Activated naive CD4-positive, alpha-beta T cell treated with anti-CD3 and anti-CD28 coated beads, Interleukin-2, amount 10 ng/mL, durations not matched to agents 7 days and 5 days (primary cell): ENCODE data around the gene EBF4.
"Not testable (repeated sequence)": the region's sequence is repeated elsewhere in the genome, so short reads cannot be mapped to it uniquely, and the experiment has no call there.

ENCODE experiments used
- CTCF ChIA-PET: fragments of 350-600 bp; sonication (Branson Sonifier 250); formaldehyde crosslinking; loops from one replicate; lab custom pipeline; 2021; ENCODE audit warnings: antibody characterized with exemption; lab: Charles Lee
- DNase-seq: peaks from one replicate; pipeline ENCODE4 v3.0.0-alpha.2; 2020
- H3K27ac Mint-ChIP-seq: one replicate; pipeline ENCODE4 v1.8.0; 2021; ENCODE audit warnings: mild to moderate bottlenecking, moderate library complexity, mixed read lengths
- H3K27me3 Mint-ChIP-seq: one replicate; pipeline ENCODE4 v1.8.0; 2021; ENCODE audit warnings: mild to moderate bottlenecking, mixed read lengths
- H3K36me3 Mint-ChIP-seq: one replicate; pipeline ENCODE4 v1.8.0; 2021; ENCODE audit warnings: mixed read lengths
- H3K4me1 Mint-ChIP-seq: one replicate; pipeline ENCODE4 v1.8.0; 2021; ENCODE audit warnings: mixed read lengths
- H3K4me3 Mint-ChIP-seq: one replicate; pipeline ENCODE4 v1.8.0; 2021; ENCODE audit warnings: mild to moderate bottlenecking, moderate library complexity, mixed read lengths
- H3K9me3 Mint-ChIP-seq: one replicate; pipeline ENCODE4 v1.8.0; 2021; ENCODE audit warnings: mixed read lengths

The EBF4 gene

DNA sequence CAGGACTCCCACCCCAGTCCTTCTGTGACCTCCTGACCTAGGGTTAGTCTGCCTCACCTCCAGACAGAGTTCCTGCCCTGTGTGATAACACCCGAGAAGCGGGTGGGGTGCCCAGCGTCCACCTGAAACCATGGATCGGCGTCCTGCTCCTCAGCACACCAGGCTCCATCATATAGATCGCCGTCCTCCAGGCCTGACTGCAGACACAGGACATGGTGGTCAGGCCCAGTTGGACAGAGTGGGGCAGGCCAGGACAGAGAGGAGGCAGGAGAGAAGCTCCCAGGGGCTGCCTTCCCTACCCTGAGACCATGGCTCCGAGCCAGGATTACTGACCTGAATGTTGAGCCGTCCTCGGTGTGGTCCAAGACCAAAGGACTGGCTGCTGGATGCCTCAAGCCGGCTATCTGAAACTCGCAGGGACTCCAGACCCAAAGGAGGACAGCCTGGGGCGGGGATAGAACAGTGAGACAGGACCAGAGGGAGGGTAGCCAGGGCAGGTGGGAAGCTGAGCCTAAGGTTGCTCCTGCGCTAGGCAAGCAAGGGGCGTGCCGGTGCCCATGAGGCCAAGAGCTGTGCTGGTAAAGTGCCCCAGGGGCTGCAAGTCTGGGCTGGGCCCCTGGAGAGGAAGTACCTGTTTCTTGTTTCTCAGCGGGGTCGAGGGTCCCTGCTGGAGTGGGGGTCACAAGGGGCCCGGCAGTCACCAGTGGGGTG lies 105.7 kb downstream of the EBF4 start:
- no peak for DNase-seq
- CTCF ChIA-PET = interaction anchor here (1.0 kb wide), 1 partner anchor 46 kb away, joined by 3 read pairs; no protein-coding TSS in a partner anchor
- Mint-ChIP-seq H3K27me3 (peaks cover 79% of the 10 kb centered on the region), H3K4me1 (peaks cover 24% of the 10 kb centered on the region), H3K27ac (no peak overlapping the region), H3K4me3 (no peak overlapping the region), H3K9me3 (no peaks in the 10 kb centered on the region), H3K36me3 (peaks cover 4% of the 10 kb centered on the region)

- CTCF ChIA-PET = interaction anchor here (1.0 kb wide), 1 partner anchor 45 kb away, joined by 3 read pairs; no protein-coding TSS in a partner anchor
- H3K4me1 Mint-ChIP-seq = peaks cover 24% of the 10 kb centered on the region
- DNase-seq = no peak
- no peak overlapping the region for H3K27ac Mint-ChIP-seq
- H3K27me3 Mint-ChIP-seq = peaks cover 79% of the 10 kb centered on the region
- peaks cover 4% of the 10 kb centered on the region for H3K36me3 Mint-ChIP-seq
- no peaks in the 10 kb centered on the region for H3K9me3 Mint-ChIP-seq
- no peak overlapping the region for H3K4me3 Mint-ChIP-seq
Measured at GRCh38 chr20:2798814-2799213, 106.2 kb downstream of the EBF4 start.

GRCh38 chr20:2799271-2799670 lies 106.7 kb downstream of the EBF4 start:
- Mint-ChIP-seq H3K9me3 (no peaks in the 10 kb centered on the region), H3K36me3 (peaks cover 4% of the 10 kb centered on the region), H3K27me3 (peaks cover 79% of the 10 kb centered on the region), H3K4me3 (peak overlapping the region; percentile 69), H3K27ac (no peak overlapping the region), H3K4me1 (peaks cover 24% of the 10 kb centered on the region)
- DNase-seq = no peak
- CTCF ChIA-PET = interaction anchor here (1.0 kb wide), 1 partner anchor 45 kb away, joined by 3 read pairs; no protein-coding TSS in a partner anchor

- H3K9me3 Mint-ChIP-seq = no peaks in the 10 kb centered on the region
- peak overlapping the region; percentile 69 for H3K4me3 Mint-ChIP-seq
- H3K4me1 Mint-ChIP-seq = peaks cover 24% of the 10 kb centered on the region
- H3K27me3 Mint-ChIP-seq = peaks cover 82% of the 10 kb centered on the region
- DNase-seq = no peak
- peaks cover 4% of the 10 kb centered on the region for H3K36me3 Mint-ChIP-seq
- no peak overlapping the region for H3K27ac Mint-ChIP-seq
- CTCF ChIA-PET = no interaction called here
Measured at GRCh38 chr20:2799688-2800520, 107.3 kb downstream of the EBF4 start.

DNA sequence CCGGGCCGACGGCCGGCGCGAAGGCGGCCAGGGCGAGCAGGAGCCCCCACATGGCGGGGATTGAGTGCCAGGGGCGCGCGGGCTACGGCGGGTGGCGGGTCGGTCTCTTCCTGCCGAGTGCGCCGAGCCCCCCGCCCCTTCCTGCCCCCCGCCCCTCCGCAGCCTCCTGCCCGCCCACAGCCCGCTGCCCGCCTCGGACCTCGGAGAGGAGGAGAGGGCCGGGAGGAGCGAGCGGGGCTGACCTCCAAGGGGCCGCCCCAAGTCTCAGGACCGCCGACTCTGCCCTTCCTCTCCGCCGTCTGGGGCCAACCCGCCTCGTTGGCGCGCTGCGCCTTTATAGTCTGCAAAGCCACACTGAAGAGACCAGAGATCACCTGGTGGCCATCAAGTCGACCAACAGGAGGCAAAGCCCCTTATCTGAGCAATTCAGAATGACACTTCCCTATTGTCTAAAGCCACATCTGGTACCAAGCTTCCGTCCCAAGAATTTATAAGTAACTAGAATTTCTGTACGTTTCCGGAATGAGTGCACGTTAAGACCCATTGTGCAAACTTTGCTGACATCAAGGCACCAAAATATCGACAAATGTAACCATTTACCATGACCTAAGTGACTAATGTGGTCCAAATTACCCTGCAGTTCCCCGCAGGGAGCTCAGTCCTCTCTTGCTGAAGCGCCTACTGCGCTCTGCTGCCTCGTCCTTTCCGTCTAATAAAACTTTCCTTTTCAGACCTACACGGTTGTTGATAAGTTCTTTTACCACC lies 108.1 kb downstream of the EBF4 start, which contains the start of gene CPXM1:
Gene CPXM1 (minus strand): TSS at position 107 of the 765 bp plus-strand sequence. CDS start 55 bp downstream, at position 52.
- H3K4me3 Mint-ChIP-seq = peak within 1 kb of the TSS; percentile 69

DNA sequence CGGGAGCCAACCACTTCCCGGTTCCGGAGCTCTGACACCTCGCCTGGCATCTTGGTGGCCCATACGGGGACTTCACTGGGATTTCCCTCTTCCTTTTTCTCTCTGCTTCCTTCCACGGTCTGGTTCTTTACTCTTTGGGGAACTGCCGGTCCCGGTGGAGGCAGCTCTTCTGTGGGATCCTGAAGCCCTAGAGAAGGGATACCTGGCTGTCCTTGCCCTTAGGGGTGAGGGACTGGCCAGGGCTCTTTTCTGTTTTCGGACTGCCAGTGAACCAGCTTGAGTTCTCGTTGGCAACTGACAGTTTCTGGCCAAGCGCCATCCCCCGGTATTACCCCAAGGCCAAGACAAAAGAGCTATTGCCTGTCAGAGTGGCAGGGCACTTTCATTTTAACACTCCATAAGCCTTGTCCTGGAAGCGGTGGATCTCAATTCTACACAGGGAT lies 108.7 kb downstream of the EBF4 start:
- H3K9me3 Mint-ChIP-seq = no peaks in the 10 kb centered on the region
- peaks cover 24% of the 10 kb centered on the region for H3K4me1 Mint-ChIP-seq
- peaks cover 4% of the 10 kb centered on the region for H3K36me3 Mint-ChIP-seq
- DNase-seq = no peak
- CTCF ChIA-PET = no interaction called here
- H3K4me3 Mint-ChIP-seq = peak overlapping the region; percentile 61
- peaks cover 95% of the 10 kb centered on the region for H3K27me3 Mint-ChIP-seq
- no peak overlapping the region for H3K27ac Mint-ChIP-seq

More for the DNA sequence above, 108.1 kb downstream of the EBF4 start, which contains the start of gene CPXM1:
- CTCF ChIA-PET = no interaction called here
- peaks cover 90% of the 10 kb centered on the region for H3K27me3 Mint-ChIP-seq
- H3K27ac Mint-ChIP-seq = no peak within 1 kb of the TSS
- peaks cover 4% of the 10 kb centered on the region for H3K36me3 Mint-ChIP-seq
- no peak for DNase-seq
- H3K4me1 Mint-ChIP-seq = peaks cover 24% of the 10 kb centered on the region
- H3K9me3 Mint-ChIP-seq = no peaks in the 10 kb centered on the region

- CTCF ChIA-PET = no interaction called here
- Mint-ChIP-seq H3K4me3 (no peak overlapping the region), H3K27ac (no peak overlapping the region), H3K9me3 (no peaks in the 10 kb centered on the region), H3K36me3 (peaks cover 4% of the 10 kb centered on the region), H3K4me1 (peaks cover 19% of the 10 kb centered on the region), H3K27me3 (peaks cover 99% of the 10 kb centered on the region)
- no peak for DNase-seq
Measured at GRCh38 chr20:2804041-2804828, 111.7 kb downstream of the EBF4 start.

GRCh38 chr20:2804852-2805688 lies 112.5 kb downstream of the EBF4 start:
- CTCF ChIA-PET = interaction anchor here (1.1 kb wide), 1 partner anchor 52 kb away, joined by 3 read pairs; no protein-coding TSS in a partner anchor
- H3K9me3 Mint-ChIP-seq = no peaks in the 10 kb centered on the region
- H3K4me3 Mint-ChIP-seq = no peak overlapping the region
- no peak for DNase-seq
- H3K27ac Mint-ChIP-seq = no peak overlapping the region
- H3K27me3 Mint-ChIP-seq = peaks cover 99% of the 10 kb centered on the region
- peaks cover 10% of the 10 kb centered on the region for H3K4me1 Mint-ChIP-seq
- H3K36me3 Mint-ChIP-seq = peaks cover under 1% of the 10 kb centered on the region

DNA sequence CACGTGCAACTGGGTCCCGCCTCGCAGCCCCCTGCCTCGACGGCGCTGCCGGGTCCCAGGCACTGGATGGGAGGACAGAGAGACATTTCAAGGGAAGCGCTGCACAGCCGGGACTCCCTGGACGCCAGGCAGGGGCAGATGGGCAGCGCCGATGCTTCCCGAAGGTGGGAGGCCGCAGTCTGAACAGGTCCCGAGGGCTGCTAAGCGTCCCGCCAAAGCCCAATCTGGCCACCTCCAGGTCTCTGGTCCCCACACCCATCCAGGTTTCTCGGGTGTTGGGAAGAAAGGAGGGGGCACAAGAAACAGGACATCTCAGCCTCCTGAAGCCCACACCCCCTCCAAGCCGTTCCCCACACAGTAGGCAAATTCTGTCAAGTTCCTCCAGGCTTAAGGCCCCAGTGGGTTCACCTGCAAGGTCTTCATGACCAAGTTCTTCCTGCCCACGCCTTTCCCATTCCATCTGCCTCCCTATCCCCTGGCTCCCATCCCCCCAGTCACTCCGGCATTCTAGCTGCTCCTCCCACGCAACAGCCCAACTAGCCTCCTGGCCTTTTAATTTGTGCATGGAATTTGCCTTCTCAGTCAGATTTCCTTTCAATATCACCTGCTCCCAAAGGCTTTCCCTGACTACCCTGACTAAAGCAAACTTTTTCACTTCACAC lies 113.2 kb downstream of the EBF4 start:
- no peaks in the 10 kb centered on the region for H3K36me3 Mint-ChIP-seq
- CTCF ChIA-PET = interaction anchor here (1.1 kb wide), 1 partner anchor 53 kb away, joined by 3 read pairs; no protein-coding TSS in a partner anchor
- peaks cover 97% of the 10 kb centered on the region for H3K27me3 Mint-ChIP-seq
- H3K9me3 Mint-ChIP-seq = no peaks in the 10 kb centered on the region
- DNase-seq = no peak
- no peak overlapping the region for H3K4me3 Mint-ChIP-seq
- no peak overlapping the region for H3K27ac Mint-ChIP-seq
- H3K4me1 Mint-ChIP-seq = peaks cover 7% of the 10 kb centered on the region

DNA sequence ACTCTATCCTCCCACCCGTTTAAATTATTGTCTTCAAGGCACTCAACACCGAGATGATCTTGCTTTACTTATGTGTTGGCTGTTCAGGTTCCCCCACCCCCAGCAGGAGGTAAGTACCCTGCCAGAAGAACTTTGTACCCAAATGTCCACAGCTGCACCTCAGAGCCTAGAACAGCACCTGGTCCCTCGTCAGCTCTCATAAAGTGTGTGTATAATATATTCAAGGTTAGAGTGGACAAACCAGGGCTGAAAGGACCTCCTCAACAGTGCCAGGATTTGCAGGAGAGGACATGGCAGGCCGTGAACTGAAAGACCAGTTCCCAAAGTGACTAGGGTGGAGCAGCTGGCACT lies 113.7 kb downstream of the EBF4 start:
- Mint-ChIP-seq H3K27ac (no peak overlapping the region), H3K4me3 (no peak overlapping the region), H3K9me3 (no peaks in the 10 kb centered on the region), H3K4me1 (peaks cover 2% of the 10 kb centered on the region), H3K27me3 (peaks cover 96% of the 10 kb centered on the region), H3K36me3 (no peaks in the 10 kb centered on the region)
- CTCF ChIA-PET = interaction anchor here (1.1 kb wide), 1 partner anchor 53 kb away, joined by 3 read pairs; no protein-coding TSS in a partner anchor
- no peak for DNase-seq

GRCh38 chr20:2807019-2807418 lies 114.4 kb downstream of the EBF4 start:
- H3K4me1 Mint-ChIP-seq = no peaks in the 10 kb centered on the region
- H3K36me3 Mint-ChIP-seq = no peaks in the 10 kb centered on the region
- H3K4me3 Mint-ChIP-seq = no peak overlapping the region
- H3K9me3 Mint-ChIP-seq = peaks cover under 1% of the 10 kb centered on the region
- no peak overlapping the region for H3K27ac Mint-ChIP-seq
- DNase-seq = no peak
- CTCF ChIA-PET = no interaction called here
- H3K27me3 Mint-ChIP-seq = peaks cover 94% of the 10 kb centered on the region

GRCh38 chr20:2807929-2808328 lies 115.3 kb downstream of the EBF4 start:
- CTCF ChIA-PET = interaction anchor here (0.9 kb wide), 1 partner anchor 9 kb away, joined by 3 read pairs; the partner anchor contains the start of gene TMEM239
- not testable (repeated sequence) for H3K36me3 Mint-ChIP-seq, H3K9me3 Mint-ChIP-seq, H3K4me3 Mint-ChIP-seq, H3K27ac Mint-ChIP-seq, DNase-seq, H3K4me1 Mint-ChIP-seq
- peaks cover 90% of the 10 kb centered on the region for H3K27me3 Mint-ChIP-seq
